ENCODE data around the gene ZFP1. TPM values are rescaled to one million over a fixed set of nuclear protein-coding genes. Genes with fewer than 3 reads are reported as not detected.

The ZFP1 gene
- total and polyA plus RNA-seq, 2 of the 4 experiments (the other 2 are of a cell fraction): 3.8 to 16.0 TPM

DNA sequence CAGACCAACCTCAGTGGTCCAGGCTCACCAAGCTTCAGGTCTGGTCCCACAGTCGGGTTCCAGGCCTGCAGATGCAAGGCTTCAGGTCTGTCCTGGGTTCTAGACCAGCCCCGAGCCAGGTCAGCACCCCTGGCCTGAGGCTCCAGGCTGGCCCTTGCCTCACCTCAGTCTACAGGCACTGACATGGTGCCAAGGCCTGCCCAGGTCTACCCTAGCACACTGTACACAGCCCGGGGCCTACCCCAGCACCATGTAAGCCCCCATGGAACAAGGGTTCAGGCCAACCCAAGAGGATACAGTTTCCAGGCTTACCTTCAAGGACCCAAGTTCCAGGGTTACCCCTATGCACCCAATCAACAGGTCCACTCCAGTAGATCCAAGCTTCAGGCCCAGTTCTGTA lies 26.8 kb downstream of the ZFP1 start:
- Histone ChIP-seq H3K27ac (ENCODE audit: insufficient read depth, low read length) (no peak overlapping the region), H3K18ac (ENCODE audit: low read depth, low read length) (no peak overlapping the region), H2BK5ac (ENCODE audit: low read depth, low read length, poor library complexity, severe bottlenecking) (no peak overlapping the region), H3K36me3 (ENCODE audit: control insufficient read depth, insufficient read depth, low read length) (peaks cover 4% of the 10 kb centered on the region), H3K79me1 (ENCODE audit: low read depth in 1 of 2, low read length in 2 of 2) (no peaks in the 10 kb centered on the region), H4K91ac (ENCODE audit: insufficient read depth, low read depth, low read length) (no peak overlapping the region), H2AFZ (replicated peaks; ENCODE audit: low read length, poor library complexity) (no peak overlapping the region), H3K56ac (ENCODE audit: extremely low read depth, insufficient read depth, low read length) (no peak overlapping the region), H3K4ac (ENCODE audit: low read depth, low read length) (no peak overlapping the region), H3K23ac (ENCODE audit: low read depth, low read length) (no peak overlapping the region), H3K9ac (ENCODE audit: low read depth, low read length) (no peak overlapping the region), H3K27me3 (ENCODE audit: control insufficient read depth, insufficient read depth, low read length) (no peaks in the 10 kb centered on the region), H3K4me3 (ENCODE audit: insufficient read depth, low read depth, low read length) (no peak overlapping the region), H3K4me1 (ENCODE audit: control insufficient read depth, insufficient read depth, low read length) (no peaks in the 10 kb centered on the region), H2BK120ac (ENCODE audit: low read depth, low read length) (no peak overlapping the region), H3K14ac (replicated peaks; ENCODE audit: low read depth, low read length) (no peak overlapping the region), H2BK15ac (ENCODE audit: low read depth, low read length) (no peak overlapping the region), H2BK20ac (ENCODE audit: low read depth, low read length) (no peak overlapping the region), H4K5ac (ENCODE audit: low read depth, low read length) (no peak overlapping the region), H4K20me1 (ENCODE audit: insufficient read depth, low read length) (no peaks in the 10 kb centered on the region), H3K4me2 (ENCODE audit: low read depth, low read length) (no peak overlapping the region), H2AK5ac (ENCODE audit: low read depth, low read length) (no peak overlapping the region), H3K9me3 (ENCODE audit: control insufficient read depth, insufficient read depth, low read length) (peaks cover 53% of the 10 kb centered on the region), H2AK9ac (replicated peaks; ENCODE audit: low read depth, low read length, poor library complexity) (no peak overlapping the region), H3K9me1 (ENCODE audit: insufficient read depth, low read length) (no peaks in the 10 kb centered on the region), H4K8ac (ENCODE audit: low read depth in 2 of 2, low read length in 2 of 2) (no peak overlapping the region)
- WGBS, 2 experiments (ENCODE audit: extremely low coverage in 2 of 2, insufficient read length in 1 of 2): 75% methylated on average over 2 of the region's 3 CpGs; no CpG with 5 or more reads in 1 of the 2 experiments
- intact Hi-C loops (cut with micrococcal nuclease) (no loop called here), dilution Hi-C loops (cut with HindIII; ENCODE audit: low sequenced_read_pairs, unreplicated experiment) (no loop called here), in situ Hi-C loops (cut with MboI; ENCODE audit: low sequenced_read_pairs) (no loop called here)
- TF ChIP-seq, protein P1, sequence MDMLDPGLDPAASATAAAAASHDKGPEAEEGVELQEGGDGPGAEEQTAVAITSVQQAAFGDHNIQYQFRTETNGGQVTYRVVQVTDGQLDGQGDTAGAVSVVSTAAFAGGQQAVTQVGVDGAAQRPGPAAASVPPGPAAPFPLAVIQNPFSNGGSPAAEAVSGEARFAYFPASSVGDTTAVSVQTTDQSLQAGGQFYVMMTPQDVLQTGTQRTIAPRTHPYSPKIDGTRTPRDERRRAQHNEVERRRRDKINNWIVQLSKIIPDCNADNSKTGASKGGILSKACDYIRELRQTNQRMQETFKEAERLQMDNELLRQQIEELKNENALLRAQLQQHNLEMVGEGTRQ (IDR thresholded peaks at IDR 0.05; ENCODE audit: low read depth, low read length): no peak
- TF ChIP-seq RAD21 (IDR thresholded peaks at IDR 0.05; ENCODE audit: low read length) (no peak), POLR2A (IDR thresholded peaks at IDR 0.05; ENCODE audit: low read depth, low read length) (no peak), FOS (IDR thresholded peaks at IDR 0.05; ENCODE audit: low read depth, low read length) (no peak), MAZ (IDR thresholded peaks at IDR 0.05; ENCODE audit: borderline replicate concordance, low read depth, low read length) (no peak), RCOR1 (IDR thresholded peaks at IDR 0.05; ENCODE audit: insufficient replicate concordance, low read length) (no peak), BHLHE40 (IDR thresholded peaks at IDR 0.05; ENCODE audit: low read depth, low read length) (no peak), MAFK (IDR thresholded peaks at IDR 0.05; ENCODE audit: low read depth, low read length) (no peak), NFE2L2 (IDR thresholded peaks at IDR 0.05; ENCODE audit: low read depth, low read length) (no peak), SMC3 (IDR thresholded peaks at IDR 0.05; ENCODE audit: low read depth, low read length) (no peak), CHD1 (IDR thresholded peaks at IDR 0.05; ENCODE audit: low read depth, low read length) (no peak), CEBPB (IDR thresholded peaks at IDR 0.05; ENCODE audit: low read depth, low read length) (no peak), MXI1 (IDR thresholded peaks at IDR 0.05; ENCODE audit: borderline replicate concordance, low read depth, low read length) (no peak), RFX5 (IDR thresholded peaks at IDR 0.05; ENCODE audit: low read depth, low read length) (no peak)
- TF ChIP-seq, protein P2, sequence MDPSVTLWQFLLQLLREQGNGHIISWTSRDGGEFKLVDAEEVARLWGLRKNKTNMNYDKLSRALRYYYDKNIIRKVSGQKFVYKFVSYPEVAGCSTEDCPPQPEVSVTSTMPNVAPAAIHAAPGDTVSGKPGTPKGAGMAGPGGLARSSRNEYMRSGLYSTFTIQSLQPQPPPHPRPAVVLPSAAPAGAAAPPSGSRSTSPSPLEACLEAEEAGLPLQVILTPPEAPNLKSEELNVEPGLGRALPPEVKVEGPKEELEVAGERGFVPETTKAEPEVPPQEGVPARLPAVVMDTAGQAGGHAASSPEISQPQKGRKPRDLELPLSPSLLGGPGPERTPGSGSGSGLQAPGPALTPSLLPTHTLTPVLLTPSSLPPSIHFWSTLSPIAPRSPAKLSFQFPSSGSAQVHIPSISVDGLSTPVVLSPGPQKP (IDR thresholded peaks at IDR 0.05; ENCODE audit: borderline replicate concordance, low read depth, low read length): no peak
- TF ChIP-seq, protein P3, sequence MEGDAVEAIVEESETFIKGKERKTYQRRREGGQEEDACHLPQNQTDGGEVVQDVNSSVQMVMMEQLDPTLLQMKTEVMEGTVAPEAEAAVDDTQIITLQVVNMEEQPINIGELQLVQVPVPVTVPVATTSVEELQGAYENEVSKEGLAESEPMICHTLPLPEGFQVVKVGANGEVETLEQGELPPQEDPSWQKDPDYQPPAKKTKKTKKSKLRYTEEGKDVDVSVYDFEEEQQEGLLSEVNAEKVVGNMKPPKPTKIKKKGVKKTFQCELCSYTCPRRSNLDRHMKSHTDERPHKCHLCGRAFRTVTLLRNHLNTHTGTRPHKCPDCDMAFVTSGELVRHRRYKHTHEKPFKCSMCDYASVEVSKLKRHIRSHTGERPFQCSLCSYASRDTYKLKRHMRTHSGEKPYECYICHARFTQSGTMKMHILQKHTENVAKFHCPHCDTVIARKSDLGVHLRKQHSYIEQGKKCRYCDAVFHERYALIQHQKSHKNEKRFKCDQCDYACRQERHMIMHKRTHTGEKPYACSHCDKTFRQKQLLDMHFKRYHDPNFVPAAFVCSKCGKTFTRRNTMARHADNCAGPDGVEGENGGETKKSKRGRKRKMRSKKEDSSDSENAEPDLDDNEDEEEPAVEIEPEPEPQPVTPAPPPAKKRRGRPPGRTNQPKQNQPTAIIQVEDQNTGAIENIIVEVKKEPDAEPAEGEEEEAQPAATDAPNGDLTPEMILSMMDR (conservative IDR thresholded peaks at IDR 0.05; ENCODE audit: low read depth, low read length): no peak
- CTCF ChIA-PET: no interaction called here
- BruUV-seq (replicated peaks): no TSS peak
- DNase-seq (no peak), ATAC-seq (ENCODE audit: low read depth) (no peak)
- POLR2A ChIA-PET (ENCODE audit: unreplicated experiment): no interaction called here

Data from IMR-90 (cell line).